ENCODE results near the gene MICAL2.

GRCh38 chr11:12170501-12170900, 60.1 kb downstream of the MICAL2 start:
- TF ChIP-seq POLR2AphosphoS5 (IDR thresholded peaks at IDR 0.05; ENCODE audit: low read depth, low read length) (no peak), SIN3A (IDR thresholded peaks at IDR 0.05; ENCODE audit: borderline replicate concordance, insufficient read depth, low read length) (no peak), REST (IDR thresholded peaks at IDR 0.05; ENCODE audit: insufficient read depth in 1 of 2, low read depth in 2 of 2, low read length in 2 of 2) (no peak)

Measured in PFSK-1 (cell line).